Upper lobe of right lung (tissue), 1 donor: ENCODE data around the gene MYO7A. TPM values are rescaled to one million over a fixed set of nuclear protein-coding genes. Genes with fewer than 3 reads are reported as not detected.
A peak's percentile ranks its signal among the peaks of the same experiment; 100 is the strongest.

Source experiments
- ATAC-seq: fragments of 200-7000 bp; cut with Tn5 transposase; one replicate; pipeline ENCODE4 v1.9.1; 2020; ENCODE audit warnings: mild to moderate bottlenecking, moderate library complexity
- DNase-seq: peaks from one replicate; pipeline ENCODE4 v3.0.0-alpha.2; 2020
- H3K27ac ChIP-seq: fragments of 200-600 bp; one replicate; pipeline ENCODE4 v1.8.0; 2022
- H3K27me3 ChIP-seq: fragments of 200-600 bp; one replicate; pipeline ENCODE4 v1.8.0; 2022; ENCODE audit warnings: mild to moderate bottlenecking
- H3K36me3 ChIP-seq: fragments of 200-600 bp; one replicate; pipeline ENCODE4 v1.8.0; 2022
- H3K4me1 ChIP-seq: fragments of 200-600 bp; one replicate; pipeline ENCODE4 v1.8.0; 2022
- H3K4me3 ChIP-seq: fragments of 200-600 bp; one replicate; pipeline ENCODE4 v1.8.0; 2022; ENCODE audit warnings: mild to moderate bottlenecking
- H3K9me3 ChIP-seq: fragments of 200-600 bp; one replicate; pipeline ENCODE4 v1.8.0; 2022
- intact Hi-C: fragments of 100-400 bp; cut with DNase I; formaldehyde crosslinking; loops from one replicate; pipeline ENCODE4 v1.11.0; 2022
- total RNA-seq: library from RNA; stranded (reverse); fragmentation: NEBNext Ultra II Directional; extraction: Animal tissue kit (Norgen Biotek cat#: 25700); gene quantifications from one replicate; pipeline ENCODE4 v1.2.1, GENCODE V29; 2021
- TF ChIP-seq, protein P1 (sequence below): fragments of 200-600 bp; IDR thresholded peaks from one replicate; pipeline ENCODE4 v1.8.0; 2022; ENCODE audit warnings: antibody characterized with exemption
- donor health status: DM: no; HTN: yes; CAD: no; lungs with severe emphysema.

Gene MYO7A
- total RNA-seq, 1 donor from 2014 or later = 3.6 TPM

DNA sequence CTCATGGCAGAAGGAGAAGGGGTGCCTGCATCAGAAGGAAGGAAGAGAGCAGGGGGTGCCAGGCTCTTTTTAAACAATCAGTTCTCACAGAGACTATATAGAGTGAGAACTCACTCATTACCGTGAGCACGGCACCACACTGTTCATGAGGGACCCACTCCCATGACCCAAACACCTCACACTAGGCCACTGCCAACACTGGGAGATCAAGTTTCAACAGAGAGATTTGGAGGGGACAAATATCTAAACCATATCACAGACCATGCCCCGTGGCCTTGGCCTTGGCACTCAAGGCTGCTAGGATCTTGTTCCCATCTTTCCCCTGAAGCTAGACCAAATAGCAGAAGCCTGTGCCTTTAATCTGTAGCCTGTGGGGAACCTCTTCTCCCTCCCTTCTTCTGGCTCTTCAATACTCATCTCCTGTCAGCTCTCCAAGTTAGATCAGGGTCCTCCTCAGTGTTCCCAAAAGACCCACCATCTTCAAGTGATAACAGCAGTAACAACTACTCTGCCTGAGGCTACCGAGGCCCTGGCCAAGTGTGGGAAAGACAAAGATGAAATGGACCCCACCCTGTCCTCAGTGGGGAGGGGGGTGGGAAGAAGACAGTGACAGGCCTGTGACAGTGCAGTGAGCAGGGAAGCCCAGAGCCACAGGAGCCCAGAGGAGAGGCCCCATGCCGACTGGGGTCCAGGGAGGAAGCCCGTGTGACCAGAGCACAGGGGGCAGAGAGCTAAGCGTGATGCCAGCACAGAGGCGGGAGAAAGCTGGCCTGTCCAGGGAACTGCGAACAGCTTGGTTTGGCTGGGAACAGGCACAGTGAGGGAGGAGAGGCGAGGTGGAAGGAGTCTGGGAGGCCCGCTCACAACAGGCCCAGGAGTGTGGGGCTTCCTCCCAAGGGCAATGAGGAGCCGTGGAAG lies 72.6 kb downstream of the MYO7A start:
- TF ChIP-seq, protein P1, sequence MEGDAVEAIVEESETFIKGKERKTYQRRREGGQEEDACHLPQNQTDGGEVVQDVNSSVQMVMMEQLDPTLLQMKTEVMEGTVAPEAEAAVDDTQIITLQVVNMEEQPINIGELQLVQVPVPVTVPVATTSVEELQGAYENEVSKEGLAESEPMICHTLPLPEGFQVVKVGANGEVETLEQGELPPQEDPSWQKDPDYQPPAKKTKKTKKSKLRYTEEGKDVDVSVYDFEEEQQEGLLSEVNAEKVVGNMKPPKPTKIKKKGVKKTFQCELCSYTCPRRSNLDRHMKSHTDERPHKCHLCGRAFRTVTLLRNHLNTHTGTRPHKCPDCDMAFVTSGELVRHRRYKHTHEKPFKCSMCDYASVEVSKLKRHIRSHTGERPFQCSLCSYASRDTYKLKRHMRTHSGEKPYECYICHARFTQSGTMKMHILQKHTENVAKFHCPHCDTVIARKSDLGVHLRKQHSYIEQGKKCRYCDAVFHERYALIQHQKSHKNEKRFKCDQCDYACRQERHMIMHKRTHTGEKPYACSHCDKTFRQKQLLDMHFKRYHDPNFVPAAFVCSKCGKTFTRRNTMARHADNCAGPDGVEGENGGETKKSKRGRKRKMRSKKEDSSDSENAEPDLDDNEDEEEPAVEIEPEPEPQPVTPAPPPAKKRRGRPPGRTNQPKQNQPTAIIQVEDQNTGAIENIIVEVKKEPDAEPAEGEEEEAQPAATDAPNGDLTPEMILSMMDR = no peak
- Histone ChIP-seq H3K36me3 (no peaks in the 10 kb centered on the region), H3K4me1 (no peaks in the 10 kb centered on the region), H3K27me3 (no peaks in the 10 kb centered on the region), H3K9me3 (no peaks in the 10 kb centered on the region), H3K4me3 (no peak overlapping the region), H3K27ac (no peak overlapping the region)
- intact Hi-C loops = no loop called here
- DNase-seq (peak; percentile 45), ATAC-seq (no peak)

- H3K9me3 ChIP-seq = no peaks in the 10 kb centered on the region
- TF ChIP-seq, protein P1 = no peak
- no peaks in the 10 kb centered on the region for H3K36me3 ChIP-seq
- no peak overlapping the region for H3K4me3 ChIP-seq
- no peaks in the 10 kb centered on the region for H3K27me3 ChIP-seq
- no peak for ATAC-seq
- no peaks in the 10 kb centered on the region for H3K4me1 ChIP-seq
- intact Hi-C loops = no loop called here
- H3K27ac ChIP-seq = no peak overlapping the region
- peak; percentile 45 for DNase-seq
Observed at GRCh38 chr11:77201370-77201769, 73.3 kb downstream of the MYO7A start.

DNA sequence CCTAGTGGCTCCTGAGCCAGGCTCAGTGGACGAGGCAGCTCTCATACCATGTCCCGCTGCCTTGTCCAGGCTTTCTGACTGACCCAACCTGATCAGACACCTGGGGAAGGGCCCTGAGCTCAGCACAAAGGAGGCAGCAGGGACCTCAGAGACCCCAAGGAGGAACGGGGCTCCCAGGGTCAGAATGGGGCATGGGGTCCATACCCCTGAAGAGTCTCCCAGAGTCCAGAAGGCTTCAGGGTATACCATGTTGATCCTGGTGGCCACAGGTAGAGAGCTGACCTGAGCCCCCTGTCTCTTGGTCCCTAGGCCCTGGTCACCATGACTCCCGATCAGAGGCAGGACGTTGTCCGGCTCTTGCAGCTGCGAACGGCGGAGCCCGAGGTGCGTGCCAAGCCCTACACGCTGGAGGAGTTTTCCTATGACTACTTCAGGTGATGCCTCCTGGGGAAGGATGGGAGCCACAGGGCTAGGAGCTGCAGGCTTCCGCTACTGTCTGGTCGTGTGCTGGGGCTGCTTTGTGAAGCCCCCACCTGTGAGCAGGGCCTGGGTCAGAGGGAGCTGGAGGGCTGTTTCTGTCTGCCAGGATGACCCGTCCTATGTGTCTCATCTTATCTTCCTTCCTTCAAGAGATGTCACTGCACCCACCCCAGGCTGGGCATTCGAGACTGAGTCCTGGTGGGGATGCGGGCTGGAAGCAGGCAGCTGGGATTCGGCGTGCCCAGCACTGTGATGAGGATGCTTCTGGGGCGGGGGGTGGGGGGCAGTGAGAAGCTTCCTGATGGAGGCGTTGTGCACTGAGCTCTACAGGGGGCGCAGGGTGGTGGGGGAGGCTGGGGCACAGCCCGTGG lies 74.2 kb downstream of the MYO7A start:
- Histone ChIP-seq H3K27ac (no peak overlapping the region), H3K4me3 (no peak overlapping the region), H3K27me3 (no peaks in the 10 kb centered on the region), H3K36me3 (no peaks in the 10 kb centered on the region), H3K9me3 (no peaks in the 10 kb centered on the region), H3K4me1 (no peaks in the 10 kb centered on the region)
- TF ChIP-seq, protein P1 = no peak
- ATAC-seq (no peak), DNase-seq (peak; percentile 52)
- intact Hi-C loops = no loop called here

DNA sequence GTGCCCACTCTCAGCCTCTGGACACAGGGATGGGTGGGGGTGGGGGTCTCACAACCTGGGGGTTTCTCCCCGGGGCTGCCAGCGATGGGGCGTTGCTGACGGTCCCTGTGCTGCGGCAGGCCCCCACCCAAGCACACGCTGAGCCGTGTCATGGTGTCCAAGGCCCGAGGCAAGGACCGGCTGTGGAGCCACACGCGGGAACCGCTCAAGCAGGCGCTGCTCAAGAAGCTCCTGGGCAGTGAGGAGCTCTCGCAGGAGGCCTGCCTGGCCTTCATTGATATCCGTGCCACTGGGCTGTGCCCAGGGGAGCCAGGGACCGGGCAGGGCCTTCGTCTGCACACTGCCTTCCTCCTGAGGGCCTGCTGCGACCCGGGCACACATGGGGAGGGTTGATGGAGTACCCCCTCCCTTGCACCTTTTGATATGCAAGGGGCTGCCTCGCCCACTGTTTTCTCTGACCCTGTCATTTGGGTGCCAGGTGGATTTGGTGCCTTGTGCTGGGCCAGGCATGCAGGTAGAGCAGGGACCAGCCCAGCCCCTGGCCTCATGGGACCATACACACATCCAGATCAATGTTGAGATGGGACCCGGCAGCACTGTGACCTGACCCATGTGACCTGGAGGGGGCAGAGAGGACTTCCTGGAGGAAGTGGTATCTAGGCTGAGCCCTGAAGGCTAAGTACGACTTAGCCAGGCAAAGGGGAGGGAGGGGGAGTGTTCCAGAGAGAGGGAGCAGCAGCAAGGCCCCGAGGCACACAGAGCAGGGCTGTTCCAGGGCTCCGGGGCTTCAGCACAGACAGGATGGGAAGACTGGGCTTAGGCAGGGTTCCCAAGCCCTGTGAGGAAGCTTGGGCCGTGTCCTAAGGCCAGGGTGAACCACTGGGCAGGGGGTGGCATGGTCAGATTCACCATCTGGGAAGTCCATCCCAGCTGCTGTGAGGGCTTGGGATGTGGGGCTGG lies 75.2 kb downstream of the MYO7A start:
- Histone ChIP-seq H3K9me3 (no peaks in the 10 kb centered on the region), H3K4me3 (no peak overlapping the region), H3K4me1 (no peaks in the 10 kb centered on the region), H3K27me3 (no peaks in the 10 kb centered on the region), H3K36me3 (no peaks in the 10 kb centered on the region), H3K27ac (no peak overlapping the region)
- TF ChIP-seq, protein P1 = no peak
- ATAC-seq = no peak
- DNase-seq = peak; percentile 57
- intact Hi-C loops = no loop called here
